Activated CD4-positive, alpha-beta memory T cell treated with anti-CD3 and anti-CD28 coated beads for 36 hours (primary cell): ENCODE results near the gene GSTM3. TPM values are rescaled to one million over a fixed set of nuclear protein-coding genes. Genes with fewer than 3 reads are reported as not detected.
A peak's percentile ranks its signal among the peaks of the same experiment; 100 is the strongest.

ENCODE experiments used
- CTCF ChIA-PET: fragments of 350-600 bp; sonication (Branson Sonifier 250); formaldehyde crosslinking; loops from one replicate; lab custom pipeline; 2021; ENCODE audit warnings: antibody characterized with exemption, inconsistent platforms; lab: Charles Lee
- POLR2A ChIA-PET: fragments of 350-600 bp; sonication (Branson Sonifier 250); formaldehyde crosslinking; loops from one replicate; lab custom pipeline; 2021; ENCODE audit warnings: antibody characterized with exemption; lab: Charles Lee
- DNase-seq: peaks from one replicate; pipeline ENCODE4 v3.0.0-alpha.2; 2020
- H3K27ac Mint-ChIP-seq: one replicate; pipeline ENCODE4 v1.8.0; 2021; ENCODE audit warnings: mixed read lengths
- H3K27me3 Mint-ChIP-seq: one replicate; pipeline ENCODE4 v1.8.0; 2021; ENCODE audit warnings: mixed read lengths
- H3K36me3 Mint-ChIP-seq: one replicate; pipeline ENCODE4 v1.8.0; 2021; ENCODE audit warnings: mixed read lengths
- H3K4me1 Mint-ChIP-seq: one replicate; pipeline ENCODE4 v1.8.0; 2021; ENCODE audit warnings: low read depth, mixed read lengths
- H3K4me3 Mint-ChIP-seq: one replicate; pipeline ENCODE4 v1.8.0; 2021; ENCODE audit warnings: mild to moderate bottlenecking, mixed read lengths
- H3K9me3 Mint-ChIP-seq: one replicate; pipeline ENCODE4 v1.8.0; 2021; ENCODE audit warnings: mixed read lengths
- intact Hi-C: fragments of 100-400 bp; cut with micrococcal nuclease; formaldehyde crosslinking; loops from one replicate; pipeline ENCODE4 v1.15.1; 2023
- total RNA-seq, 2 experiments: library from RNA; stranded (reverse); gene quantifications; one replicate each; pipeline ENCODE4 v1.2.3, GENCODE V29; 2021

Gene GSTM3
- total RNA-seq = 1 to 10 TPM; 1.6 to 2.1 TPM

- Mint-ChIP-seq H3K27ac (no peak within 1 kb of the TSS), H3K4me3 (peak within 1 kb of the TSS; percentile 65), H3K9me3 (no peaks in the 10 kb centered on the region), H3K36me3 (no peaks in the 10 kb centered on the region), H3K4me1 (peaks cover 6% of the 10 kb centered on the region), H3K27me3 (peaks cover 16% of the 10 kb centered on the region)
- POLR2A ChIA-PET = no interaction called here
- no peak for DNase-seq
- CTCF ChIA-PET = interaction anchor here (1.0 kb wide), 1 partner anchor 251 kb away, joined by 3 read pairs; no protein-coding TSS in a partner anchor
- intact Hi-C loops = loop anchor here (1.0 kb wide), 1 partner anchor 245 kb away; no protein-coding TSS in a partner anchor
Observed at GRCh38 chr1:109740615-109741373, at the start of gene GSTM3. Gene GSTM3, minus strand, starts transcription at chr1:109741038. Its CDS starts 751 bp downstream, at chr1:109740287.

GRCh38 chr1:109790329-109790728 is 49.5 kb upstream of the GSTM3 start:
- H3K9me3 Mint-ChIP-seq = no peaks in the 10 kb centered on the region
- H3K4me1 Mint-ChIP-seq = peaks cover 62% of the 10 kb centered on the region
- DNase-seq = no peak
- H3K27ac Mint-ChIP-seq = peak overlapping the region; percentile 87
- intact Hi-C loops = loop anchor here (1.0 to 2.0 kb wide), 6 partner anchors 12 to 194 kb away; partner anchors contain the start of genes AHCYL1 and CSF1
- ChIA-PET POLR2A (interaction anchor here (0.8 to 2.9 kb wide), 5 partner anchors 12 to 194 kb away, joined by 3 to 25 read pairs (median 4); partner anchors contain the start of genes AHCYL1 and CSF1), CTCF (interaction anchor here (0.5 to 5.4 kb wide), 28 partner anchors 9 to 258 kb away, joined by 3 to 67 read pairs (median 6); partner anchors contain the start of genes AHCYL1, CSF1 and STRIP1)
- no peaks in the 10 kb centered on the region for H3K36me3 Mint-ChIP-seq
- no peaks in the 10 kb centered on the region for H3K27me3 Mint-ChIP-seq
- H3K4me3 Mint-ChIP-seq = no peak overlapping the region

GRCh38 chr1:109789551-109790180 is 48.8 kb upstream of the GSTM3 start:
- intact Hi-C loops = loop anchor here (1.0 to 2.0 kb wide), 6 partner anchors 13 to 195 kb away; partner anchors contain the start of genes AHCYL1 and CSF1
- no peaks in the 10 kb centered on the region for H3K9me3 Mint-ChIP-seq
- no peaks in the 10 kb centered on the region for H3K36me3 Mint-ChIP-seq
- H3K27me3 Mint-ChIP-seq = no peaks in the 10 kb centered on the region
- peak; percentile 14 for DNase-seq
- ChIA-PET POLR2A (interaction anchor here (1.4 to 2.9 kb wide), 2 partner anchors 13 to 195 kb away, joined by 4 to 25 read pairs; partner anchors contain the start of gene AHCYL1), CTCF (interaction anchor here (1.1 to 5.4 kb wide), 12 partner anchors 8 to 222 kb away, joined by 3 to 67 read pairs (median 9); partner anchors contain the start of gene AHCYL1)
- H3K4me3 Mint-ChIP-seq = no peak overlapping the region
- H3K4me1 Mint-ChIP-seq = peaks cover 62% of the 10 kb centered on the region
- H3K27ac Mint-ChIP-seq = peak overlapping the region; percentile 87

- Mint-ChIP-seq H3K36me3 (no peaks in the 10 kb centered on the region), H3K27me3 (no peaks in the 10 kb centered on the region), H3K4me1 (peaks cover 56% of the 10 kb centered on the region), H3K9me3 (no peaks in the 10 kb centered on the region), H3K27ac (peak overlapping the region; percentile 87), H3K4me3 (no peak overlapping the region)
- intact Hi-C loops = no loop called here
- CTCF ChIA-PET = interaction anchor here (1.1 to 5.4 kb wide), 9 partner anchors 12 to 222 kb away, joined by 3 to 67 read pairs (median 14); partner anchors contain the start of gene AHCYL1
- DNase-seq = peak; percentile 35
- POLR2A ChIA-PET = no interaction called here
Observed at GRCh38 chr1:109788695-109789521, 48.1 kb upstream of the GSTM3 start.

GRCh38 chr1:109787845-109788601 is 47.2 kb upstream of the GSTM3 start:
- H3K9me3 Mint-ChIP-seq = no peaks in the 10 kb centered on the region
- no peaks in the 10 kb centered on the region for H3K27me3 Mint-ChIP-seq
- CTCF ChIA-PET = interaction anchor here (0.7 to 2.8 kb wide), 5 partner anchors 11 to 196 kb away, joined by 3 to 14 read pairs (median 8); partner anchors contain the start of gene AHCYL1
- H3K4me1 Mint-ChIP-seq = peaks cover 47% of the 10 kb centered on the region
- H3K36me3 Mint-ChIP-seq = no peaks in the 10 kb centered on the region
- intact Hi-C loops = no loop called here
- H3K27ac Mint-ChIP-seq = no peak overlapping the region
- H3K4me3 Mint-ChIP-seq = no peak overlapping the region
- peak; percentile 44 for DNase-seq
- POLR2A ChIA-PET = interaction anchor here (1.3 kb wide), 1 partner anchor 14 kb away, joined by 4 read pairs; no protein-coding TSS in a partner anchor

GRCh38 chr1:109787211-109787844 is 46.5 kb upstream of the GSTM3 start:
- no peak for DNase-seq
- Mint-ChIP-seq H3K4me1 (peaks cover 40% of the 10 kb centered on the region), H3K27me3 (no peaks in the 10 kb centered on the region), H3K36me3 (no peaks in the 10 kb centered on the region), H3K9me3 (no peaks in the 10 kb centered on the region), H3K4me3 (no peak overlapping the region), H3K27ac (no peak overlapping the region)
- intact Hi-C loops = no loop called here
- ChIA-PET CTCF (interaction anchor here (0.7 to 1.9 kb wide), 5 partner anchors 10 to 197 kb away, joined by 3 to 14 read pairs (median 5); partner anchors contain the start of gene AHCYL1), POLR2A (interaction anchor here (1.3 kb wide), 1 partner anchor 15 kb away, joined by 4 read pairs; no protein-coding TSS in a partner anchor)

- Mint-ChIP-seq H3K9me3 (no peaks in the 10 kb centered on the region), H3K27me3 (no peaks in the 10 kb centered on the region), H3K4me3 (no peak overlapping the region), H3K4me1 (peaks cover 34% of the 10 kb centered on the region), H3K36me3 (no peaks in the 10 kb centered on the region), H3K27ac (no peak overlapping the region)
- POLR2A ChIA-PET = no interaction called here
- CTCF ChIA-PET = interaction anchor here (0.6 to 17.8 kb wide), 5 partner anchors 10 to 195 kb away, joined by 3 to 723 read pairs (median 5); partner anchors contain the start of gene AHCYL1
- intact Hi-C loops = no loop called here
- no peak for DNase-seq
Observed at GRCh38 chr1:109786531-109787021, 45.7 kb upstream of the GSTM3 start.

GRCh38 chr1:109786112-109786480 is 45.3 kb upstream of the GSTM3 start:
- intact Hi-C loops = no loop called here
- POLR2A ChIA-PET = no interaction called here
- Mint-ChIP-seq H3K36me3 (no peaks in the 10 kb centered on the region), H3K27ac (no peak overlapping the region), H3K9me3 (peaks cover 2% of the 10 kb centered on the region), H3K4me1 (peaks cover 29% of the 10 kb centered on the region), H3K27me3 (no peaks in the 10 kb centered on the region), H3K4me3 (no peak overlapping the region)
- CTCF ChIA-PET = interaction anchor here (0.6 to 17.8 kb wide), 5 partner anchors 9 to 196 kb away, joined by 3 to 723 read pairs (median 5); partner anchors contain the start of gene AHCYL1
- no peak for DNase-seq

GRCh38 chr1:109785446-109786111 is 44.7 kb upstream of the GSTM3 start:
- ChIA-PET CTCF (interaction anchor here (1.5 to 17.8 kb wide), 4 partner anchors 9 to 196 kb away, joined by 5 to 723 read pairs (median 6); partner anchors contain the start of gene AHCYL1), POLR2A (no interaction called here)
- Mint-ChIP-seq H3K9me3 (peaks cover 7% of the 10 kb centered on the region), H3K4me3 (no peak overlapping the region), H3K36me3 (no peaks in the 10 kb centered on the region), H3K27me3 (no peaks in the 10 kb centered on the region), H3K27ac (no peak overlapping the region), H3K4me1 (peaks cover 24% of the 10 kb centered on the region)
- DNase-seq = no peak
- intact Hi-C loops = no loop called here
